ENCODE results near the gene PNKD. TPM values are rescaled to one million over a fixed set of nuclear protein-coding genes. Genes with fewer than 3 reads are reported as not detected.

PNKD gene
- total and polyA plus RNA-seq, 2 of the 8 experiments (the other 6 are each of a cell fraction or from before 2014, with no cell fraction given) = 43.9 to 65.4 TPM

- TF ChIP-seq CHD7 (IDR thresholded peaks at IDR 0.05; ENCODE audit: insufficient replicate concordance, low read length) (no peak), KDM1A (IDR thresholded peaks at IDR 0.05; ENCODE audit: borderline replicate concordance, low read length) (no peak), MAX (IDR thresholded peaks at IDR 0.05) (no peak), KDM5A (IDR thresholded peaks at IDR 0.05; ENCODE audit: low read length) (no peak)
Observed at GRCh38 chr2:218383892-218384519, 113.7 kb downstream of the PNKD start (continued).
